Measurements from ENCODE around the gene GSTO2. TPM values are rescaled to one million over a fixed set of nuclear protein-coding genes. Genes with fewer than 3 reads are reported as not detected.

The GSTO2 gene
- total and polyA plus RNA-seq, 10 of the 15 experiments (the other 5 are each of a cell fraction or from before 2014, with no cell fraction given), result 0.16 to 0.86 (median 0.46) TPM

DNA sequence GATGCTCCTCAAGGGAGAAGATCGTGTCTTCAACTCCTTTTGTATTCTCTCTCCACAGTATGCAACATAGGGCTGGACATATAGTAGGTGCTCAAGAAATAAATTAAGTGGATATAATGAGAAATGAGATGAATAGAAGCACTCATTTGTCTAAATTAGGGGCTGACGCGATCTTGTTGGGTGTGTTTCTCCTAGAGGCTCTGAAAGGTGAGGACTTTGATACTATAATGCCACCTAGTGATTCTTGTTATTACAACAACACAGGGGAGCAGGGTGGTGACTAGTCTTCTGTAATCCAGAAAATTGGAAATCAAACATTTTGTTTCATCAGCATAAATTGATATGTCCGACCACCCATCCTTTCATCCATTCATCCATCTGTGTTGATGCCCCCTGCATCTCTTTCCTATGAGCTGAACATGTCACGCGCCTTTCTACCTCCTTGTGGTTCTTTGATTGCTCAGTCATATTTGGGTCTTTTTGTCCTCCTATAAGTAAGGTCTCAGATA, 81.2 kb downstream of the GSTO2 start (continued):
- no peak for TF ChIP-seq RELA (IDR thresholded peaks at IDR 0.05; ENCODE audit: borderline replicate concordance, partially characterized antibody)
- no peak for TF ChIP-seq HDAC6 (IDR thresholded peaks at IDR 0.05; ENCODE audit: unreplicated experiment)
- peak; percentile 30 for TF ChIP-seq KLF5 (IDR thresholded peaks at IDR 0.05; ENCODE audit: partially characterized antibody)
- no peak for TF ChIP-seq RCOR1 (conservative IDR thresholded peaks at IDR 0.05; ENCODE audit: low read depth, low read length)
- TF ChIP-seq, protein P1, sequence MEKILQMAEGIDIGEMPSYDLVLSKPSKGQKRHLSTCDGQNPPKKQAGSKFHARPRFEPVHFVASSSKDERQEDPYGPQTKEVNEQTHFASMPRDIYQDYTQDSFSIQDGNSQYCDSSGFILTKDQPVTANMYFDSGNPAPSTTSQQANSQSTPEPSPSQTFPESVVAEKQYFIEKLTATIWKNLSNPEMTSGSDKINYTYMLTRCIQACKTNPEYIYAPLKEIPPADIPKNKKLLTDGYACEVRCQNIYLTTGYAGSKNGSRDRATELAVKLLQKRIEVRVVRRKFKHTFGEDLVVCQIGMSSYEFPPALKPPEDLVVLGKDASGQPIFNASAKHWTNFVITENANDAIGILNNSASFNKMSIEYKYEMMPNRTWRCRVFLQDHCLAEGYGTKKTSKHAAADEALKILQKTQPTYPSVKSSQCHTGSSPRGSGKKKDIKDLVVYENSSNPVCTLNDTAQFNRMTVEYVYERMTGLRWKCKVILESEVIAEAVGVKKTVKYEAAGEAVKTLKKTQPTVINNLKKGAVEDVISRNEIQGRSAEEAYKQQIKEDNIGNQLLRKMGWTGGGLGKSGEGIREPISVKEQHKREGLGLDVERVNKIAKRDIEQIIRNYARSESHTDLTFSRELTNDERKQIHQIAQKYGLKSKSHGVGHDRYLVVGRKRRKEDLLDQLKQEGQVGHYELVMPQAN (conservative IDR thresholded peaks at IDR 0.05), result no peak
- TF ChIP-seq, protein P2, sequence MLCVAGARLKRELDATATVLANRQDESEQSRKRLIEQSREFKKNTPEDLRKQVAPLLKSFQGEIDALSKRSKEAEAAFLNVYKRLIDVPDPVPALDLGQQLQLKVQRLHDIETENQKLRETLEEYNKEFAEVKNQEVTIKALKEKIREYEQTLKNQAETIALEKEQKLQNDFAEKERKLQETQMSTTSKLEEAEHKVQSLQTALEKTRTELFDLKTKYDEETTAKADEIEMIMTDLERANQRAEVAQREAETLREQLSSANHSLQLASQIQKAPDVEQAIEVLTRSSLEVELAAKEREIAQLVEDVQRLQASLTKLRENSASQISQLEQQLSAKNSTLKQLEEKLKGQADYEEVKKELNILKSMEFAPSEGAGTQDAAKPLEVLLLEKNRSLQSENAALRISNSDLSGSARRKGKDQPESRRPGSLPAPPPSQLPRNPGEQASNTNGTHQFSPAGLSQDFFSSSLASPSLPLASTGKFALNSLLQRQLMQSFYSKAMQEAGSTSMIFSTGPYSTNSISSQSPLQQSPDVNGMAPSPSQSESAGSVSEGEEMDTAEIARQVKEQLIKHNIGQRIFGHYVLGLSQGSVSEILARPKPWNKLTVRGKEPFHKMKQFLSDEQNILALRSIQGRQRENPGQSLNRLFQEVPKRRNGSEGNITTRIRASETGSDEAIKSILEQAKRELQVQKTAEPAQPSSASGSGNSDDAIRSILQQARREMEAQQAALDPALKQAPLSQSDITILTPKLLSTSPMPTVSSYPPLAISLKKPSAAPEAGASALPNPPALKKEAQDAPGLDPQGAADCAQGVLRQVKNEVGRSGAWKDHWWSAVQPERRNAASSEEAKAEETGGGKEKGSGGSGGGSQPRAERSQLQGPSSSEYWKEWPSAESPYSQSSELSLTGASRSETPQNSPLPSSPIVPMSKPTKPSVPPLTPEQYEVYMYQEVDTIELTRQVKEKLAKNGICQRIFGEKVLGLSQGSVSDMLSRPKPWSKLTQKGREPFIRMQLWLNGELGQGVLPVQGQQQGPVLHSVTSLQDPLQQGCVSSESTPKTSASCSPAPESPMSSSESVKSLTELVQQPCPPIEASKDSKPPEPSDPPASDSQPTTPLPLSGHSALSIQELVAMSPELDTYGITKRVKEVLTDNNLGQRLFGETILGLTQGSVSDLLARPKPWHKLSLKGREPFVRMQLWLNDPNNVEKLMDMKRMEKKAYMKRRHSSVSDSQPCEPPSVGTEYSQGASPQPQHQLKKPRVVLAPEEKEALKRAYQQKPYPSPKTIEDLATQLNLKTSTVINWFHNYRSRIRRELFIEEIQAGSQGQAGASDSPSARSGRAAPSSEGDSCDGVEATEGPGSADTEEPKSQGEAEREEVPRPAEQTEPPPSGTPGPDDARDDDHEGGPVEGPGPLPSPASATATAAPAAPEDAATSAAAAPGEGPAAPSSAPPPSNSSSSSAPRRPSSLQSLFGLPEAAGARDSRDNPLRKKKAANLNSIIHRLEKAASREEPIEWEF (IDR thresholded peaks at IDR 0.05; ENCODE audit: insufficient replicate concordance, low read depth, low read length), result no peak
- peak; percentile 40 for TF ChIP-seq SKIL (IDR thresholded peaks at IDR 0.05; ENCODE audit: low read depth, poor library complexity, severe bottlenecking)
- no peak for TF ChIP-seq SUZ12 (IDR thresholded peaks at IDR 0.05; ENCODE audit: unreplicated experiment)
- 0 out of 2 replicates have a peak, but pooled peaks have one; percentile 61 for TF ChIP-seq ZNF207 (IDR thresholded peaks at IDR 0.05; ENCODE audit: borderline replicate concordance)
- peak; percentile 50; the same call in 1 of the 2 replicates for TF ChIP-seq MEF2A (IDR thresholded peaks at IDR 0.05; ENCODE audit: insufficient read depth, low read depth, low read length)
- TF ChIP-seq BACH1 (IDR thresholded peaks at IDR 0.05; ENCODE audit: borderline replicate concordance), result no peak

Data from GM12878 (cell line).